EH (cell line): Measurements from ENCODE around the gene MGAT4D.
"Not testable (repeated sequence)": the region's sequence is repeated elsewhere in the genome, so short reads cannot be mapped to it uniquely, and the experiment has no call there.

ENCODE experiments used
- DNase-seq: peaks from one replicate; pipeline ENCODE4 v3.0.0-alpha.2; 2015; ENCODE audit warnings: low read depth

The MGAT4D gene

DNA sequence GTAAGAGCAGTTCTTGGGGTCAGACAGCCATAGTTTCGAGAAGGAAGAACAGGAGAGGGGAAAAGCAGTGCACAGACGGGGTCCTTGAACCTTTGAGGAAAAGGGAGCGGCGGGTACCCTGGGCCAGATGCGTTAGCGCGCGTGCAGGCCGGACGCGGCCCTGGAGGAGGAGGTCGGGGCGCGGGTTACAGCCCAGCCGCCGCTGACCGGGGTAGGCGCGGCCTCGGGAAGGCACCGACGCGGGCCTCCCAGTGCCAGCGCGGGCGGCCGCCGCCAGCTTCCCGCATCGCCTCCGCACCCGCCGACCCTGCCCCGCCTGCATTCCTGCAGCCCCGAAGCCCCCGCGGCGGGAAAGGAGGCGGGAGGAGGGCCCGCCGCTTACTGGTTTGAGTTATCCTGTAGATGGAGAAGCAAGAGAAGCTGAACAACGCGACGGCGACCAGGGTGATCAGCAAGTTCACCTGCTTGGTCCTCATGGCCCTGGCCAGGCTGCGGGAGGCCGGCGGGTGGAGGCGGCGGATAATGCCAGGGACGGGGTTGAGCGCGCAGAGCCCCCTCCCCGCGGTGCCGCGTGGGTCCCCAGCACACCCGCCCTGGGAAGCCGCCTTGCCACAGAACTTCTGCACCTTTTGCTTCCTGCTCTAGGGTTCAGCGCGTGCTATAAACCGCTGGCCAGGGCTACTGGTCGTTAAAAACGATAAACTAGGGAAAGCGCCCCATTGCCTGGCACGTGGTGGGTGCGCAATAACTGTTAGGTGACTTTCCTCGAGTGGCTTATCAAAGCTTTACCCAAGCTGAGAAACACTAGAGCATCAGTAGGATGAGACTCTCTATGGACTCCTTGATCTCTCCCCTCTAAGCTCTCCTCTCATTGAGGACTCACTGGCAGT is at the start of gene MGAT4D:
Gene MGAT4D, minus strand, starts transcription at position 547 of the 890 bp plus-strand sequence. Its CDS starts 71 bp downstream, at position 476.
- DNase-seq = no peak

DNA sequence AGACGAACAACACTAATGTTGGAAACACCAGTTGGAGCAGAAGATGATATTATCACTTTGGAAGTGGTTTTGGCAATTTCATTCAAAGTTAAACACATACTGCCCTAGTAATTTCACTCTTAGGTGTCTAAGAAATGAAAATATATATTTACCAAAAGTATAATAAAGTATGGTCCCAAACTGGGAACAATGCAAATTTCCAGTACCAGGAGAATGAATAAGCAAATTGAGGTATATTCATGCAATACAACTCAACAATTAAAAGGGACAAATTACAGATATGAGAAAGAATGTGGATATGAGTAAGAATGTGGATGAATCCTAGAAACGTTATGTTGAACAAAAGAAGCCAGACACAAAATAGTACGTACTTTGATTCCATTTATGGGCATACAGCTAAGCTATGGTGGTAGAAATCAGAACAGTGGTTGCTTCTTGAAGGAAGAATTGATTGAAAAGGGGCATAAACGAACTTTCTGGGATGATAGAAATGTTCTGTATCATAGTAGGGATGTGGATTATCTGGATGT is 35.9 kb upstream of the MGAT4D start:
- DNase-seq = peak; percentile 72

DNA sequence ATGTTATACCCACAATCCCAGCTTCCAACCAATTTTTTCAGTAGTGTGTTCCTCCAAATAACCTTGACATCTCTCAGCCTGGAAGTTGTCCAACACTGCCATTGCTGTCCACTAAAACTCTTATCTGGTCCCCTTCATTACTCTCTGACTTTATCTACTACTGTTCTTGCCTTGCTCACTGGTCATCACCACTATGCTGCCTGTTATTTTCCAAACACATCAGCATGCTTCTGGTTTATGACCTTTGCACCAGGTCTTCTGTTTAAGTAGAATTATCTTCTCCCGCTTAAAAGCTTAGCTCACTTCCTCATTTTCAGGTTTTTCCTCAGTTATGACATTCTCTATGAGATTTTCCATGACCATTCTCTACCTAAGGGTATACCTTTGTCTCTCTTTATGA is 31.3 kb upstream of the MGAT4D start:
- no peak for DNase-seq

DNA sequence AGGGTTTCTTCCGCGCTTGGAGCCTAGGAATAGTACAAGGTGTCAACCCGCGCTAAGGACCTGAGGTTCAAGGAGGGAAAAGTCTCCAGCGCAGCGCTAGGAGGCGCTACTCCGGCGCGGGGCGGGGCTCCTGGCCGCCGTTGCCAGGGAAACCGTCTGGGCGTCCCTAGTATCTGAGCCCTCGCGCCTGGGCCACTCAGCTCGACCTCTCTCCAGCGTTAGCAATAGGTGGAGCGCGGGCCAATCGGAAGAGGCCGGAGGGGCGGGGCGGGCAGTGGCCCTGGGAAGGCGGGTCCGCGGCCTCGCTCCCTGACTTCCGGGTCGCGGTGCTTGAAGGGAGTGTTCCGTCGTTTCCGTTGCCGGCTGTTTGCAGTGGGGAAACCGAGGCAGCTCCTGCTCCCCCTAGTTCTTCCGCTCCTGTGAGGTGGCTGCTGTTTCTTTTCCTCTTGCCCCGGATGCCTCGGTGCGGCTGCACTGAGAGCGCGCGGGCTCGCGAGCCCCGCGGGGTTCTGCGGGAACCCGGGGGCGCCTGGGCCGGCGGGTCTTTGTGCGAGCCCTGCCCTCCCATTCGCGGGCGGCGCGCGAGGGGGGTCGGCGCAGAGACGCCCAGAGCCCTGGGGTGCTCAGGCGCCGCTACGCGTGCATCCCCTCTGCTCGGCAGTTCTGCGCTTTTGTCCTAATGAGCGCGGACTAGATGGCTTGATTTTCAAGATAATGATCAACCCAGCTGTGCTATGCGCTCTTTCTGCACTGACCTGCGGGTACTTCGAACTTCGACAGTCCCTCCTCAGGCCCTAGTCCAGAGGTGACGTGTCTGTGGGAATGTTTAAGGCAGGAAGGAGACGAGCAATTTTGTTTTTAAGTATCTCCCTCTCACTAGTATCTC is 26.0 kb upstream of the MGAT4D start, which contains the start of gene ELMOD2:
Gene ELMOD2, plus strand, starts transcription at position 312 of the 886 bp plus-strand sequence. CDS start 1,261 bp downstream, outside the sequence.
- peak; percentile 98 for DNase-seq

DNA sequence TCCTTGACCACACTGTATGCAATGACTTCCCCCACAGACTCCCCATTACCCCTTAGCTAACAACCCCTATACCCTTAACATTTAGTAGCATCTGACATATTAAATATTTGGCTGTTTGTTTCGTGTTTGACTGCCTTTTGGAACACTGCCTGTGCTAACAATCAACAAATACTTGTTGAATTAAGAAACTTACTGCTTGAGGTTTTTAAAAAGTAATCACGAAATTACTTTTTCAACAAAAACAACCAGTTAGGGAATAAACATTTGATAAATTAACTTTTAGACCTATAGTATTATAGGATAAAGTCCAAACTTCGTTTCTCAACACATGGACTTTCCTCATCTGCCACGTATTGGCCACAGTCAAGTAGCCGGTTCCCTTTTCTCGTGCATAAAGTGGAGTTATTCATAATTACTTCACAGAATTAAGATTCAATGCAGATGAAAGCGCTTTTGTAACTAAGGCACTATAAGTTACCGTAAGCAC is 25.3 kb upstream of the MGAT4D start:
- DNase-seq = no peak

- DNase-seq = no peak
Observed at GRCh38 chr4:140515423-140515822, 17.3 kb upstream of the MGAT4D start.

GRCh38 chr4:140513765-140514164 is 15.7 kb upstream of the MGAT4D start:
- not testable (repeated sequence) for DNase-seq

DNA sequence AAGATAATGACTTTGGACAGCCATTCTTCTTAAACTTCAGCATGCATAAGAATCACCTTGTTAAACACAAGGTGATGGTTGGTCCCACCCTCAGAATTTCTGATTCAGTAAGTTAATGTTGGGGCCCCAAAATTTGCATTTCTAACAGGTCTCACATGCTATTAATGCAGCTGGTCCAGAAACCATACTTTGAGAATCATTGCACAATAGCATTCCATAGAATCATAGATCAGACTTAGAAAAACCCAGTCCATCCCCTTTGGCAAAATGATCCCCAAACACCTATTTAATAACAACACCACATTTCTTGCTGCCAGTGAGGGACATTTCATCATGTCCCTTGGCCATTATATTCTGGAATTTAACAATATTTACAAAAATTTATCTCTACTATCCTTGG is 6.2 kb upstream of the MGAT4D start:
- DNase-seq = no peak

DNA sequence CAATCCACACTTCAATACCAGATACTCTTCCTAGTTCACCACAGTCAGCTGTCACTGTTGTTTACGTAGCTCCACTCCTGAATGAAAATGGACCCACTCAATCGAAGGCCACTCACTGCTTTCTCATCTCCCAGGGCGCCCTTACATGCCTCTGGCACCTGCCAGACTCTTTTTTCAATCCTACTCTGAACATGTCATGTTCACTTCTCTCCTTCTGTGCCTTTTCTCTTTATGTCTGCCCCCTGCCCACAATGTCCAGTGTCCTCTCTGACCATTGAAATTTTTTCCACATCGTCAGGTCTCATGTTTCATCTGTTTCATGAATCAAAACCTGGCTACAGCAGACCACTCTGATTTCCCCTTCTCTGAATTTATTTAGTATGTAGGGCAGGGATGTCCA is 1.3 kb upstream of the MGAT4D start:
- DNase-seq = no peak

GRCh38 chr4:140497405-140497746 is 717 bp downstream of the MGAT4D start:
- DNase-seq = no peak

GRCh38 chr4:140485939-140486338 is 12.2 kb downstream of the MGAT4D start:
- DNase-seq = no peak

- no peak for DNase-seq
Observed at GRCh38 chr4:140483445-140483844, 14.6 kb downstream of the MGAT4D start.

DNA sequence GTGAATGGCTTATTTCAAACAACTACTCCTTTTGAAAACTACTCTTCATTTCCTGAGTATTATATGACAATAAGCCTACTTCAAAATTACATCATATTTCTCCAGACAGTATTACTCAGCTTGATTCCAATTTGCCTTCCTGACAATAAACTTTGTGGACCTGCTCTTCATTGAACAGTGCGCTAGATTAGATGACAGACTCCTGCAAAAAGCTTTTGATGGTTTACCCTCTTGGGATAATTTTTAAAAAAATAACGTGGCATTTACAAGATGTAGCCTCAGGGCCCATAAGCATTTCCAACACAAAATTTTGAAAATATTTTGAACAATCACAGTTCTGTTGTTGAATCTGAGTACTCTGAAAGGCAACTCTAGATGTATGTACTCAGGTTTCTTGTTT is 25.9 kb downstream of the MGAT4D start:
- no peak for DNase-seq

DNA sequence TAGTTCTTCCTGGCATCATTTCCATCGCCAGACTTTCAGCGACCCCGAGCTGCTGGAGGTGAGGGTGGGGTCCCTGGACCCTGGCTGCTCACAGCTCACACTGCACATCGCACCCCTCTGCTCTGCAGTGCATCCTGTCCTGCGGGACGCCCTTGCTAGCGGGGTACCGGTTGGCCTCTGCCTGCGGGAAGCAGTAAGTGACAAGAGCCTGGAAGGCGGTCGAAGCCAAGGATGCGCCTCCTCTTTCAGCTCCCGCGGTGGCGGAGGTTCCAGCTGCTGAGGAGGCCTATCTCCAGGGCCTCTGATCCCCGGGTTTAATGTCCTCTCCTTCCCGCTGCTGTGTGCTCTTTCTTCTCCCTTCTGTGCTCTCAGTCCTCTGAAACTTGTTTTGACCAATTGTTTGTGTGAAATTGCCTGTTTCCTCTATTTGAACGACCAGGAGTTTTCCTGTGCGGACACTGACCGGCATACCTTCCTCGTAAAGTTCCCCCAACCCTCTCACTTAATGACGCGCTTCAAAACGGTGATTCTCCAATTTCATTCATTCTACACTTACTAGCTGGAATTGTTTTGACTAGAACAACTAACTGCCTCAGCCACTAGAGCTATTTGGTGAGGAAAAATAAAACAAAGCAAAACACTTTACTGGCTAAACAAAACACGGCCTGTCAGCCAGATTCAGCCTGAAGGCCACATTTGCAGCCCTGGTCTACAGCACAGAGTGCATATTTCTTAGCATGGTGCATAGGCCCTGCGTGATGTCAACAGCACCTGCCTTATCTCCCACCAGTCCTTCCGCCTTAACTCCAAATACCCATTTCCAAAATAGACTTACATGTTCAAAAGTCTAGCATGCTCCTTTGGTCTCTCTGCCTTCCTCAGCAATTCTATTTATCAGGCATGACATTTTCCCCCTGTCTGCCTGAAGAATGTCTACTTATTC is 28.0 kb downstream of the MGAT4D start:
- no peak for DNase-seq

- no peak for DNase-seq
Observed at GRCh38 chr4:140466146-140466545, 31.9 kb downstream of the MGAT4D start.

- no peak for DNase-seq
Observed at GRCh38 chr4:140463614-140464013, 34.5 kb downstream of the MGAT4D start.

DNA sequence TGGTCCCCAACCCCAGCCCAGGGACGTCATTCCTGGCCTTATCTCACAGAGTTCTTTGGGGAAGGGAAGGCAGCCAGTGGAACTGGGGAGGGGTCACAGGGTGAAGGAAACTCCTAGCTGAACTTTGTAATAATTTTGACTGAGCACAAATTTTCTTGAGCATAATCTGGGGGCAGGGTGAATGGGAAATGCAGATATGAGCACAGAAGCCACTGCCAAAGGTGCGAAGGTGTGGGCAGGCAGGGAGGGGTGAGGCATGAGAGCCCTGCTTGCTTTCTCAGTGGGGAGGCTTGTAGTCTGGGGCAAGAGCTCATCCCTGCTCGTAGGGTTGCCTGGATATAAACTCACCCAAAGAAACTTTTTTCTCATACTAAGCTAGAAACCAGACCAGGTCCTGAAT is 34.9 kb downstream of the MGAT4D start:
- DNase-seq = no peak

GRCh38 chr4:140450352-140450751 is 47.7 kb downstream of the MGAT4D start:
- no peak for DNase-seq

DNA sequence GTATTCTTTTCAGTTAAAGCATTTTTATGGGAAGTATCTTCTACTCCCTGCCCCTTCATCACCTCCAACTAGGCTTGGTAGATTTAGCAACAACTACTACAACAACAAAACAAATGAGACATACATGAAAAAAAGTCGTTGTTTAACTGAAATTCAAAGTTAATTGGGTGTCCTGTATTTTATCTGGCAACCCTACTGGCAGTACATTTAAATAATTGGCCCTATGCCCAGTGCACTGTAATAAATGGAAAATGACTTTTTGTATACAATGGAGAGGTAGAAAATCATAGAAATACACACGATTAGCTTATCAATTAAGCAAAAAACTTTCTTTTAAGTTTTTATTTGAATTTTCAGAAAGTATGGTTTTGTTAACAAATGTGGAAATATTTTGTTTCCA is 49.3 kb downstream of the MGAT4D start:
- peak; percentile 3 for DNase-seq

DNA sequence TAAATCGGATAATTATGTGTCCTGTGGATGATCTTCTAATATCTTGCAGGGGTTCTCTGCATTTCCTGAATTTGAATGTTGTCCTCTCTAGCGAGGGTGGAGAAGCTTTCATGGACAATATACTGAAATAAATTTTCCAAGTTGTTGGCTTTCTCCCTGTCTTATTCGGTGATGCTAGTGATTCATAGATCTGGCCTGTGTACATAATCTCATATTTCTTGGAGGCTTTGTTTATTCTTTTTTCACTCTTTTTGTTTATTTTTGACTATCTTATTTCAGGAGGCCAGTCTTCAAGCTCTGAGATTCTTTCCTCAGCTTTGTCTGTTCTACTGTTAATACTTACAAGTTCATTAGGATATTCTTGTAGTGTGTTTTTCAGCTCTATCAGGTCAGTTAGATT is 49.9 kb downstream of the MGAT4D start:
- DNase-seq = no peak

- not testable (repeated sequence) for DNase-seq
Observed at GRCh38 chr4:140444347-140444746, 53.7 kb downstream of the MGAT4D start.
